Heart right ventricle (tissue), 16 donors: ENCODE data around the gene HDAC10. TPM values are rescaled to one million over a fixed set of nuclear protein-coding genes. Genes with fewer than 3 reads are reported as not detected.
A peak's percentile ranks its signal among the peaks of the same experiment; 100 is the strongest.

Experiments
- ATAC-seq, 8 donors: fragments of 200-7000 bp; cut with Tn5 transposase; one replicate each; pipeline ENCODE4 v1.9.1; 2020; ENCODE audit warnings: mild to moderate bottlenecking in 8 of 8, moderate library complexity in 8 of 8, moderate number of reproducible peaks in 1 of 8
- DNase-seq, 2 donors: peaks; one replicate each; pipeline ENCODE4 v3.0.0-alpha.2; 2020
- H3K27ac ChIP-seq, 10 donors: fragments of 200-600 bp; sonication (generic) in 2 of 10; one replicate each; pipeline versions ENCODE4 v1.5.0 to v1.8.0; 2020 to 2022; ENCODE audit warnings: mild to moderate bottlenecking in 3 of 10
- H3K27me3 ChIP-seq, 7 donors: fragments of 200-600 bp; one replicate each; pipeline ENCODE4 v1.8.0; 2021 to 2022; ENCODE audit warnings: mild to moderate bottlenecking in 2 of 7
- H3K36me3 ChIP-seq, 9 donors: fragments of 200-600 bp; sonication (generic) in 1 of 9; one replicate each; pipeline versions ENCODE4 v1.5.0 to v1.8.0; 2020 to 2022; ENCODE audit warnings: mild to moderate bottlenecking in 2 of 9
- H3K4me1 ChIP-seq, 9 donors: fragments of 200-600 bp; sonication (generic) in 1 of 9; one replicate each; pipeline versions ENCODE4 v1.5.0 to v1.8.0; 2020 to 2022; ENCODE audit warnings: mild to moderate bottlenecking in 4 of 9
- H3K4me3 ChIP-seq, 10 donors: fragments of 200-600 bp; sonication (generic) in 2 of 10; one replicate each; pipeline versions ENCODE4 v1.5.0 to v1.8.0; 2020 to 2022; ENCODE audit warnings: mild to moderate bottlenecking in 7 of 10, moderate library complexity in 2 of 10
- H3K9me3 ChIP-seq, 11 donors: fragments of 200-600 bp in 10 of 11; sonication (generic) in 2 of 11; one replicate each; pipeline versions ENCODE4 v1.5.0 to v1.8.0; 2013 to 2022; ENCODE audit warnings: mild to moderate bottlenecking in 2 of 11, control low read depth in 1 of 11, moderate library complexity in 1 of 11
- WGBS, 2 donors: extraction: QIAGEN DNeasy Blood & Tissue Kit; methylation state at CpG; one replicate each; pipeline ENCODE4 v1.1.7; 2013; ENCODE audit warnings: inconsistent platforms in 1 of 2; 5-methylcytosine and 5-hydroxymethylcytosine counted together
- intact Hi-C, 10 donors: fragments of 100-400 bp; cut with DNase I; formaldehyde crosslinking; loops; one replicate each; pipeline versions ENCODE4 v1.11.1 to v1.14.2; 2022
- polyA plus RNA-seq, 2 donors: library from polyadenylated mRNA; stranded (reverse); fragments of 200-250 nt; gene quantifications; one replicate each; pipeline ENCODE4 v1.2.3, GENCODE V29; 2013
- total RNA-seq, 10 donors: library from RNA; stranded (reverse); fragmentation: NEBNext Ultra II Directional in 3 of 10; extraction: Animal tissue kit (Norgen Biotek cat#: 25700) in 3 of 10; gene quantifications; one replicate each; pipeline versions ENCODE4 v1.2.1 to v1.2.4, GENCODE V29; 2021 to 2023
- TF ChIP-seq, protein P1 (sequence below), 9 donors: fragments of 200-600 bp; sonication (generic) in 2 of 9; IDR thresholded peaks; one replicate each; pipeline versions ENCODE4 v1.5.0 to v1.8.0; 2021 to 2022; ENCODE audit warnings: antibody characterized with exemption in 9 of 9, mild to moderate bottlenecking in 5 of 9, moderate library complexity in 1 of 9
- donor health status: Arrhythmogenic right ventricular cardiomyopathy.
- donor health status: ischemic (EF 13 %, LVEDD 7.1; RV severe dilation, severe dysfunction).
- donor health status: healthy with polysubstance abuse.
- donor health status: DM: no; HTN: yes; CAD: no.
- donor health status: DM: no; HTN: no; CAD: no.
- donor health status: ischemic (EF 25% LVEDD 6.9; RV normal size, moderate dysfunction).
- donor health status: ischemic (EF 25% LVEDD 5.7; RV mildly dilated, moderate dysfunction).
- donor health status: healthy.
- donor health status: DM: yes; HTN: yes; CAD: no.
- donor health status: Ischemic cardiomyopathy.
- donor health status: ischemic (EF 35%, LVEDD 5.7; RV mildly dilated, moderate dysfunction).
- donor health status: nonischemic (EF 11% LVEDD 7.7; RV severe dilation, severe dysfunction).
- donor health status: DM: yes; HTN: yes; CAD: no.
- donor health status: PGD.
- donor health status: ischemic (EF 29% LVEDD 5.4; RV normal size, mild dysfunction).
- donor health status: nonischemic (EF 23%, LVEDD 6.1; RV moderate dilation, normal function).

HDAC10 gene
- total and polyA plus RNA-seq, 12 donors = 7.1 to 20.3 (median 10.3) TPM

DNA sequence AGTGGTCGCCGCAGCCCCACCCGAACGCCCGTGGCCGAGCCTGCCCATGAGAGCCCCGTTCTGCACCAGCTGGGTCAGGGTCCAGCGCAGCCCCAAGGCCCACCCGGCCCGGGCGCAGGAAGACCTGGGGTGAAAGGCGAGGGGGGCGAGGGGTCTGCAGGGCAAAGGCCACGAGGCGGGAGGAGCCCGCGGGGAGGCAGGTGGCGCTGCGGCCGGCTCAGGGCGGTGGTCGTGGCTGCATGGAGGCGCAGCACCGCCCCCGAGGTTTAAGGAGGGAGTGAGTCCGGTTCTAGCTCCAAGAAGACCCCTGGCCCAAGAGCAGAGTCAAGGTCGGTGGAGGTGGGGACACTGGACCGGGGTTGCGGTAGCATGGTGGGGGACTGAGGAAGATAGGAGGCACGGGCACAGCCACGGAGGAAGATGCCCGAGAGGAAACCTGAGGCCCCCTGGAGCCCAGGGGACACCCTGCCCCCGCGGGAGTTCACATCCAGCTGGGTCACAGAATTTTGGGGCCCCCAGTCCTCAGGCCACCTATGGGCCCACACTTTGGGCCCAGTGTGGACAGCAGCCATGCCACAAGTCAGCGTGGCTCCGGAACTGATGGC, 514 bp upstream of the HDAC10 start:
- Histone ChIP-seq H3K9me3 (no peaks in the 10 kb centered on the region), H3K27ac (peak overlapping the region; percentile 19 to 85 (median 72)), H3K4me3 (peak overlapping the region; percentile 52 to 94 (median 77)), H3K4me1 (peaks cover 10 to 45% (median 28%) of the 10 kb centered on the region in 9 donors), H3K36me3 (peaks cover 0 to 40% (median 0%) of the 10 kb centered on the region in 9 donors), H3K27me3 (no peaks in the 10 kb centered on the region)
- 13 to 15% methylated on average over 36 of the region's 36 CpGs for WGBS, 2 donors
- ATAC-seq = peak in 4 of 8 donors; percentile 1 to 10 (median 1)
- intact Hi-C loops = loop anchor here in 8 of 10 donors (2.0 to 5.0 kb wide), 5 partner anchors 76 to 246 kb away; partner anchors contain the start of genes PPP6R2 (in 4 of the 8) and DENND6B (in 3 of the 8)
- no peak for DNase-seq
- TF ChIP-seq, protein P1, sequence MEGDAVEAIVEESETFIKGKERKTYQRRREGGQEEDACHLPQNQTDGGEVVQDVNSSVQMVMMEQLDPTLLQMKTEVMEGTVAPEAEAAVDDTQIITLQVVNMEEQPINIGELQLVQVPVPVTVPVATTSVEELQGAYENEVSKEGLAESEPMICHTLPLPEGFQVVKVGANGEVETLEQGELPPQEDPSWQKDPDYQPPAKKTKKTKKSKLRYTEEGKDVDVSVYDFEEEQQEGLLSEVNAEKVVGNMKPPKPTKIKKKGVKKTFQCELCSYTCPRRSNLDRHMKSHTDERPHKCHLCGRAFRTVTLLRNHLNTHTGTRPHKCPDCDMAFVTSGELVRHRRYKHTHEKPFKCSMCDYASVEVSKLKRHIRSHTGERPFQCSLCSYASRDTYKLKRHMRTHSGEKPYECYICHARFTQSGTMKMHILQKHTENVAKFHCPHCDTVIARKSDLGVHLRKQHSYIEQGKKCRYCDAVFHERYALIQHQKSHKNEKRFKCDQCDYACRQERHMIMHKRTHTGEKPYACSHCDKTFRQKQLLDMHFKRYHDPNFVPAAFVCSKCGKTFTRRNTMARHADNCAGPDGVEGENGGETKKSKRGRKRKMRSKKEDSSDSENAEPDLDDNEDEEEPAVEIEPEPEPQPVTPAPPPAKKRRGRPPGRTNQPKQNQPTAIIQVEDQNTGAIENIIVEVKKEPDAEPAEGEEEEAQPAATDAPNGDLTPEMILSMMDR (IDR thresholded peaks at IDR 0.05) = no peak

DNA sequence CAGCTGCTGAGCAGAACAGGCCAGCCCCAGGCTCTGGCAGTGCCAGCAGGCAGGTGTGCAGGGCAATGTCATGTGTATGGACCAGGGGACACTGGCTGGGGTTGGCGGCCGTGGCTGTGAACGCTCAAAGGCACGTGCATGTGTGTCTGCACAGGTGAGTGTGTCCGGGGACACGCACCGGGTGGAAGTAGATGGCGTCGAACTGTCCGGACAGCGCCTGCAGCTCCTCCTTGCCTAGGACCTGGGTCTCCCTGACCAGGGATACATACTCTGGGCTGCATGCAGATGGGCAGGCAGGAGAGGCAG, 863 bp downstream of the HDAC10 start:
- TF ChIP-seq, protein P1 (IDR thresholded peaks at IDR 0.05) = no peak
- H3K27me3 ChIP-seq = no peaks in the 10 kb centered on the region
- H3K4me3 ChIP-seq = peak overlapping the region in 9 of 10 donors; percentile 65 to 94 (median 79)
- H3K9me3 ChIP-seq = no peaks in the 10 kb centered on the region
- peaks cover 0 to 36% (median 0%) of the 10 kb centered on the region in 9 donors for H3K36me3 ChIP-seq
- WGBS, 2 donors = 83 to 85% methylated on average over 11 of the region's 11 CpGs
- ATAC-seq (no peak), DNase-seq (no peak)
- intact Hi-C loops = loop anchor here in 7 of 10 donors (5.0 kb wide), 4 partner anchors 77 to 247 kb away; partner anchors contain the start of genes DENND6B (in 3 of the 7) and PPP6R2 (in 2 of the 7)
- peaks cover 16 to 54% (median 39%) of the 10 kb centered on the region in 9 donors for H3K4me1 ChIP-seq
- peak overlapping the region in 4 of 10 donors; percentile 72 to 85 (median 83) for H3K27ac ChIP-seq

DNA sequence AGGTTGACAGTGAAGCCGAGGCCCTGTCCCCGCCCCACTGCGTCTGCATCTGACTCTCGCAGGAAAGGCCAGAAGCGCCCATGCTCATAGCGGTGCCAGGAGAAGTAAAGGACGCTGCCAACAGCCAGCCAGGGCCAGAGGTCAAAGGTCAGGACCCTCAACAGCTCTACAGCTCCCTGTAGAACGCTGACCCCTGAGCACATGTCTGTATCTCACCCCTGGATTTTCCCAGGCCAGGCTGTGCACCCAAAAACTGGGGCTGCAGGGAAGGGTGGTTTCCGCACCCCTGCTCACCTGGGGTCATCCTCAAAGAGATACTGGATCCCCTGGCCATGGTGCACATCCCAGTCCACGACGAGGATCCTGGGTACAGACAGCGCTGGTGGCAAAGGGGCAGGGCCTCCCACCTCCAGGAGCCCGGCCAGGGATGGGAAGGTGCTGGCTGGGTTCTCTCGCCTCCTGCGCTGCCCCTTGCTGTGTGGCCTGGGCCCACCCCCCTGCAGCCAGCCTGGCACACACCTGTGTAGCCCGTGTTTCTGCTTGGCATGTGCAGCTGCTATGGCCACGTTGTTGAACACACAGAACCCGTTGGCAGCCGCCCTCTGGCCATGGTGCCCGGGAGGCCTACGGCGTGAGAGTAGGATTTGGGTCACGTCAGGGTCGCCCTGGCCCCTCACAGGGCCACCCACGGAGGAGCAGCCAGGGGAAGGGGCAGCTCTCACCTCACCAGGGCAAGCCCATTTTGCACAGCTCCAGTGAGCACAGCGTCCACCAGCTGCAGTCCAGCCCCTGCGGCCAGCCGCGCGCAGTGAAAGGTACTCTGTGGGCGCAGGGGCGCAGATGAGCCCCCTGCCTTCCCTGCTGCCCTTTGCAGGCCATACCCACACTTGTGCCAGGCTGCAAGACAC, 1.5 kb downstream of the HDAC10 start:
- Histone ChIP-seq H3K27ac (no peak overlapping the region), H3K4me1 (peaks cover 16 to 54% (median 39%) of the 10 kb centered on the region in 9 donors), H3K27me3 (no peaks in the 10 kb centered on the region), H3K9me3 (no peaks in the 10 kb centered on the region), H3K4me3 (peak overlapping the region in 6 of 10 donors; percentile 75 to 94 (median 82)), H3K36me3 (peaks cover 0 to 34% (median 0%) of the 10 kb centered on the region in 9 donors)
- TF ChIP-seq, protein P1 (IDR thresholded peaks at IDR 0.05) = no peak
- DNase-seq = no peak
- WGBS, 2 donors = 92 to 93% methylated on average over 32 of the region's 32 CpGs
- intact Hi-C loops = loop anchor here in 8 of 10 donors (5.0 to 10.0 kb wide), 6 partner anchors 78 to 275 kb away; partner anchors contain the start of genes LMF2 (in 4 of the 8), NCAPH2 (in 4 of the 8), DENND6B (in 3 of the 8) and PPP6R2 (in 2 of the 8)
- no peak for ATAC-seq
